Stimulated activated CD4-positive, alpha-beta T cell treated with anti-CD3 and anti-CD28 coated beads, Interleukin-4, amount 100 ng/mL, for 4 hours (primary cell): ENCODE data around the gene NIT1.

Experiments
- DNase-seq, 2 experiments: peaks; one replicate each; pipeline ENCODE4 v3.0.0-alpha.2; 2020

The NIT1 gene

GRCh38 chr1:161085165-161085564 is 32.7 kb upstream of the NIT1 start:
- no peak for DNase-seq

GRCh38 chr1:161086457-161086856 is 31.4 kb upstream of the NIT1 start:
- DNase-seq = no peak

GRCh38 chr1:161088587-161089110 is 29.3 kb upstream of the NIT1 start:
- no peak for DNase-seq

GRCh38 chr1:161089251-161089924 is 28.5 kb upstream of the NIT1 start, which contains the start of gene NECTIN4:
TSS of gene NECTIN4 (minus strand) at chr1:161089558. CDS start at chr1:161089296, 262 bp downstream.
- no peak for DNase-seq

- no peak for DNase-seq
Observed at GRCh38 chr1:161089938-161090337, 28.0 kb upstream of the NIT1 start.

- no peak for DNase-seq
Observed at GRCh38 chr1:161090617-161091016, 27.3 kb upstream of the NIT1 start.

- DNase-seq = no peak
Observed at GRCh38 chr1:161091093-161091492, 26.8 kb upstream of the NIT1 start.

GRCh38 chr1:161091796-161092507 is 26.0 kb upstream of the NIT1 start:
- DNase-seq = no peak

- DNase-seq = peak; percentile 43 to 80
Observed at GRCh38 chr1:161092621-161093028, 25.3 kb upstream of the NIT1 start.

- DNase-seq = no peak
Observed at GRCh38 chr1:161094481-161094880, 23.4 kb upstream of the NIT1 start.

GRCh38 chr1:161095230-161095629 is 22.7 kb upstream of the NIT1 start:
- no peak for DNase-seq

GRCh38 chr1:161096015-161096414 is 21.9 kb upstream of the NIT1 start:
- no peak for DNase-seq

GRCh38 chr1:161096530-161096929 is 21.4 kb upstream of the NIT1 start:
- DNase-seq = no peak

GRCh38 chr1:161098210-161099068 is 19.5 kb upstream of the NIT1 start, which contains the start of gene KLHDC9:
TSS of gene KLHDC9 (plus strand) at chr1:161098361. CDS start at chr1:161098536, 175 bp downstream.
- peak; percentile 42 to 46 for DNase-seq

GRCh38 chr1:161099090-161099802 is 18.7 kb upstream of the NIT1 start:
- DNase-seq = no peak

GRCh38 chr1:161100556-161100955 is 17.3 kb upstream of the NIT1 start:
- no peak for DNase-seq

GRCh38 chr1:161106431-161106830 is 11.5 kb upstream of the NIT1 start:
- DNase-seq = no peak

GRCh38 chr1:161111117-161111516 is 6.8 kb upstream of the NIT1 start:
- no peak for DNase-seq

GRCh38 chr1:161111527-161111926 is 6.4 kb upstream of the NIT1 start:
- DNase-seq = no peak

GRCh38 chr1:161113915-161114314 is 4.0 kb upstream of the NIT1 start:
- DNase-seq = no peak

- no peak for DNase-seq
Observed at GRCh38 chr1:161114556-161114955, 3.3 kb upstream of the NIT1 start.

- DNase-seq = peak in 1 of 2 experiments; percentile 53
Observed at GRCh38 chr1:161115132-161115711, 2.7 kb upstream of the NIT1 start.
